Thyroid gland (tissue), 4 donors: Measurements from ENCODE around the gene DNMT3A.

ENCODE experiments used
- POLR2A ChIP-seq, 2 donors: fragments of 450-650 bp; IDR thresholded peaks; one replicate each; pipeline ENCODE4 v1.6.1; 2017; ENCODE audit warnings: antibody characterized with exemption in 2 of 2, mild to moderate bottlenecking in 2 of 2, moderate library complexity in 1 of 2
- TF ChIP-seq, protein P1 (sequence below), 6 experiments: fragments of 200-600 bp in 3 of 6; fragments of 450-650 bp in 3 of 6; sonication (generic) in 3 of 6; IDR thresholded peaks; one replicate each; pipeline ENCODE4 v1.5.1; 2016 to 2019; ENCODE audit warnings: antibody characterized with exemption in 6 of 6, mild to moderate bottlenecking in 2 of 6, inconsistent platforms in 1 of 6, moderate library complexity in 1 of 6

DNA sequence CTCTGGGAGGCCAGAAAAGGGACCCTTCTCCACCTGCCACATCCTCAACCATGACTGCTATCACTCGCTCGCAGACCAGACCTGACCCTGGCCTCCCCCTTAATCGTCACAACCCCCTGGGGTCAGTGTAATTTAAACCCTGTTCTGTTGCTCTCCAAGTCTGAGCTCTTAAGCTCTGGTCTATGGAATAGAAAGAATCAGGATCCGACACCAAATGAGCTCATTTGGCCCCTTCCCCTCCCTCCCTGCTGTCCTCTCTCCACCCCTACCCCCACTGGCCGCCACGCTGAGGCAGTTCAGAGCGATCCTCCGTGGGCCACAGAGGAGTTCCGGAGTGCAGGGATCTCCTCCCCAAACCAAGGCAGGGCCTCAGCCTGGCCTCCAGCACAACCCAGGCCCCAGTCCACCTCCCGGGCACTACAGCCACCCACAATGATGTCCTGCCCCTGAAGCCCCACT is 5.3 kb downstream of the DNMT3A start:
- TF ChIP-seq, protein P1, sequence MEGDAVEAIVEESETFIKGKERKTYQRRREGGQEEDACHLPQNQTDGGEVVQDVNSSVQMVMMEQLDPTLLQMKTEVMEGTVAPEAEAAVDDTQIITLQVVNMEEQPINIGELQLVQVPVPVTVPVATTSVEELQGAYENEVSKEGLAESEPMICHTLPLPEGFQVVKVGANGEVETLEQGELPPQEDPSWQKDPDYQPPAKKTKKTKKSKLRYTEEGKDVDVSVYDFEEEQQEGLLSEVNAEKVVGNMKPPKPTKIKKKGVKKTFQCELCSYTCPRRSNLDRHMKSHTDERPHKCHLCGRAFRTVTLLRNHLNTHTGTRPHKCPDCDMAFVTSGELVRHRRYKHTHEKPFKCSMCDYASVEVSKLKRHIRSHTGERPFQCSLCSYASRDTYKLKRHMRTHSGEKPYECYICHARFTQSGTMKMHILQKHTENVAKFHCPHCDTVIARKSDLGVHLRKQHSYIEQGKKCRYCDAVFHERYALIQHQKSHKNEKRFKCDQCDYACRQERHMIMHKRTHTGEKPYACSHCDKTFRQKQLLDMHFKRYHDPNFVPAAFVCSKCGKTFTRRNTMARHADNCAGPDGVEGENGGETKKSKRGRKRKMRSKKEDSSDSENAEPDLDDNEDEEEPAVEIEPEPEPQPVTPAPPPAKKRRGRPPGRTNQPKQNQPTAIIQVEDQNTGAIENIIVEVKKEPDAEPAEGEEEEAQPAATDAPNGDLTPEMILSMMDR (IDR thresholded peaks at IDR 0.05) = no peak
- no peak for TF ChIP-seq POLR2A (IDR thresholded peaks at IDR 0.05)
